Measurements from ENCODE around the gene CNTNAP5.

The CNTNAP5 gene

GRCh38 chr2:124867247-124867646, 842.2 kb downstream of the CNTNAP5 start:
- Histone ChIP-seq H3K36me3 (ENCODE audit: insufficient read depth, low read length) (no peaks in the 10 kb centered on the region), H3K9me3 (ENCODE audit: insufficient read depth, low read depth, low read length) (no peaks in the 10 kb centered on the region), H3K27me3 (ENCODE audit: insufficient read depth, low read length, poor library complexity, severe bottlenecking) (no peaks in the 10 kb centered on the region), H3K9ac (ENCODE audit: low read depth, low read length, poor library complexity, severe bottlenecking) (no peak overlapping the region), H3K9me2 (replicated peaks; ENCODE audit: low read depth, low read length) (no peaks in the 10 kb centered on the region), H3K4me2 (ENCODE audit: low read depth, low read length, poor library complexity, severe bottlenecking) (no peak overlapping the region), H3K79me2 (ENCODE audit: insufficient read depth, low read length) (no peaks in the 10 kb centered on the region), H3K4me3 (ENCODE audit: low read length, poor library complexity, severe bottlenecking) (no peak overlapping the region), H3F3A (ENCODE audit: low read depth) (no peaks in the 10 kb centered on the region), H4K20me1 (ENCODE audit: insufficient read depth, low read length, poor library complexity, severe bottlenecking) (no peaks in the 10 kb centered on the region), H3K4me1 (ENCODE audit: insufficient read depth, low read length, poor library complexity, severe bottlenecking) (no peaks in the 10 kb centered on the region), H2AFZ (ENCODE audit: low read length) (no peak overlapping the region)
- TF ChIP-seq EZH2phosphoT487 (IDR thresholded peaks at IDR 0.05; ENCODE audit: borderline replicate concordance): no peak
- no peak for TF ChIP-seq CTCF (conservative IDR thresholded peaks at IDR 0.05; ENCODE audit: low read length)

- H3K4me1 ChIP-seq (ENCODE audit: insufficient read depth, low read length, poor library complexity, severe bottlenecking): no peaks in the 10 kb centered on the region
- H4K20me1 ChIP-seq (ENCODE audit: insufficient read depth, low read length, poor library complexity, severe bottlenecking): no peaks in the 10 kb centered on the region
- H3K9me3 ChIP-seq (ENCODE audit: insufficient read depth, low read depth, low read length): no peaks in the 10 kb centered on the region
- no peaks in the 10 kb centered on the region for H3K9me2 ChIP-seq (replicated peaks; ENCODE audit: low read depth, low read length)
- no peak overlapping the region for H3K4me3 ChIP-seq (ENCODE audit: low read length, poor library complexity, severe bottlenecking)
- no peak overlapping the region for H2AFZ ChIP-seq (ENCODE audit: low read length)
- no peak overlapping the region for H3K4me2 ChIP-seq (ENCODE audit: low read depth, low read length, poor library complexity, severe bottlenecking)
- H3K79me2 ChIP-seq (ENCODE audit: insufficient read depth, low read length): no peaks in the 10 kb centered on the region
- no peaks in the 10 kb centered on the region for H3K36me3 ChIP-seq (ENCODE audit: insufficient read depth, low read length)
- TF ChIP-seq CTCF (conservative IDR thresholded peaks at IDR 0.05; ENCODE audit: low read length) (no peak), EZH2phosphoT487 (IDR thresholded peaks at IDR 0.05; ENCODE audit: borderline replicate concordance) (no peak)
- no peaks in the 10 kb centered on the region for H3F3A ChIP-seq (ENCODE audit: low read depth)
- H3K9ac ChIP-seq (ENCODE audit: low read depth, low read length, poor library complexity, severe bottlenecking): no peak overlapping the region
- H3K27me3 ChIP-seq (ENCODE audit: insufficient read depth, low read length, poor library complexity, severe bottlenecking): no peaks in the 10 kb centered on the region
These were observed 849.1 kb downstream of the CNTNAP5 start for GRCh38 chr2:124874219-124874618.

GRCh38 chr2:124874676-124875075, 849.6 kb downstream of the CNTNAP5 start:
- Histone ChIP-seq H3K9me3 (ENCODE audit: insufficient read depth, low read depth, low read length) (no peaks in the 10 kb centered on the region), H3K27me3 (ENCODE audit: insufficient read depth, low read length, poor library complexity, severe bottlenecking) (no peaks in the 10 kb centered on the region), H3K4me2 (ENCODE audit: low read depth, low read length, poor library complexity, severe bottlenecking) (no peak overlapping the region), H3K9ac (ENCODE audit: low read depth, low read length, poor library complexity, severe bottlenecking) (no peak overlapping the region), H3K4me3 (ENCODE audit: low read length, poor library complexity, severe bottlenecking) (no peak overlapping the region), H3F3A (ENCODE audit: low read depth) (no peaks in the 10 kb centered on the region), H3K79me2 (ENCODE audit: insufficient read depth, low read length) (no peaks in the 10 kb centered on the region), H3K36me3 (ENCODE audit: insufficient read depth, low read length) (no peaks in the 10 kb centered on the region), H3K9me2 (replicated peaks; ENCODE audit: low read depth, low read length) (no peaks in the 10 kb centered on the region), H4K20me1 (ENCODE audit: insufficient read depth, low read length, poor library complexity, severe bottlenecking) (no peaks in the 10 kb centered on the region), H2AFZ (ENCODE audit: low read length) (no peak overlapping the region), H3K4me1 (ENCODE audit: insufficient read depth, low read length, poor library complexity, severe bottlenecking) (no peaks in the 10 kb centered on the region)
- TF ChIP-seq EZH2phosphoT487 (IDR thresholded peaks at IDR 0.05; ENCODE audit: borderline replicate concordance) (no peak), CTCF (conservative IDR thresholded peaks at IDR 0.05; ENCODE audit: low read length) (no peak)
